Tibial artery (tissue), 4 donors: ENCODE results near the gene SOWAHA.

ENCODE experiments used
- DNase-seq, 2 donors: peaks; one replicate each; pipeline ENCODE4 v3.0.0-alpha.2; 2019
- H3K27ac ChIP-seq, 2 donors: fragments of 200-600 bp; sonication (generic) in 1 of 2; 1 replicate in 1 of 2; 2 replicates in 1 of 2; pipeline ENCODE4 v1.5.1; 2018 to 2019; ENCODE audit warnings: mild to moderate bottlenecking in 1 of 2
- H3K27me3 ChIP-seq, 2 donors: fragments of 200-600 bp; sonication (generic) in 1 of 2; one replicate each; pipeline versions ENCODE4 v1.5.1 to v1.6.0; 2016 to 2019
- H3K36me3 ChIP-seq, 3 donors: fragments of 200-600 bp; sonication (generic) in 2 of 3; one replicate each; pipeline ENCODE4 v1.5.1; 2016 to 2019; ENCODE audit warnings: mild to moderate bottlenecking in 2 of 3
- H3K4me1 ChIP-seq, 4 donors: fragments of 200-600 bp; sonication (generic) in 2 of 4; 1 replicate in 3 of 4; 2 replicates in 1 of 4; pipeline ENCODE4 v1.5.1; 2016 to 2019
- H3K4me3 ChIP-seq, 2 donors: fragments of 200-600 bp; sonication (generic) in 1 of 2; 1 replicate in 1 of 2; 2 replicates in 1 of 2; pipeline ENCODE4 v1.5.1; 2018 to 2019; ENCODE audit warnings: mild to moderate bottlenecking in 2 of 2
- H3K9me3 ChIP-seq, 3 donors: fragments of 200-600 bp; sonication (generic) in 1 of 3; one replicate each; pipeline ENCODE4 v1.5.1; 2016 to 2019
- CTCF ChIP-seq, 2 experiments: fragments of 200-600 bp in 1 of 2; fragments of 450-650 bp in 1 of 2; IDR thresholded peaks; one replicate each; pipeline ENCODE4 v1.5.1; 2017 to 2019; ENCODE audit warnings: antibody characterized with exemption in 2 of 2, mild to moderate bottlenecking in 1 of 2, moderate library complexity in 1 of 2
- intact Hi-C: fragments of 100-400 bp; cut with DNase I; formaldehyde crosslinking; loops from one replicate; pipeline ENCODE4 v1.15.0; 2023; ENCODE audit warnings: low total_unique reads

SOWAHA gene

GRCh38 chr5:132788990-132789886, 23.9 kb upstream of the SOWAHA start:
- intact Hi-C loops: no loop called here
- H3K36me3 ChIP-seq: no peaks in the 10 kb centered on the region
- H3K27me3 ChIP-seq: no peaks in the 10 kb centered on the region
- H3K4me1 ChIP-seq: peaks cover 0 to 4% (median 0%) of the 10 kb centered on the region in 4 donors
- no peak overlapping the region for H3K27ac ChIP-seq
- no peak overlapping the region for H3K4me3 ChIP-seq
- no peak for TF ChIP-seq CTCF (IDR thresholded peaks at IDR 0.05)
- H3K9me3 ChIP-seq: no peaks in the 10 kb centered on the region
- DNase-seq: no peak

GRCh38 chr5:132790201-132790865, 22.8 kb upstream of the SOWAHA start:
- no peak overlapping the region for H3K4me3 ChIP-seq
- no peak overlapping the region for H3K27ac ChIP-seq
- no peak for DNase-seq
- H3K9me3 ChIP-seq: no peaks in the 10 kb centered on the region
- no peaks in the 10 kb centered on the region for H3K36me3 ChIP-seq
- peaks cover 0 to 4% (median 0%) of the 10 kb centered on the region in 4 donors for H3K4me1 ChIP-seq
- TF ChIP-seq CTCF (IDR thresholded peaks at IDR 0.05): no peak
- intact Hi-C loops: no loop called here
- H3K27me3 ChIP-seq: no peaks in the 10 kb centered on the region

GRCh38 chr5:132791026-132791425, 22.1 kb upstream of the SOWAHA start:
- Histone ChIP-seq H3K4me1 (peaks cover 0 to 4% (median 0%) of the 10 kb centered on the region in 4 donors), H3K9me3 (no peaks in the 10 kb centered on the region), H3K27ac (no peak overlapping the region), H3K4me3 (no peak overlapping the region), H3K36me3 (no peaks in the 10 kb centered on the region), H3K27me3 (peaks cover 0 to 3% of the 10 kb centered on the region in 2 donors)
- DNase-seq: no peak
- TF ChIP-seq CTCF (IDR thresholded peaks at IDR 0.05): no peak
- intact Hi-C loops: no loop called here

- H3K27ac ChIP-seq: no peak overlapping the region
- intact Hi-C loops: no loop called here
Measured at GRCh38 chr5:132797651-132798050, 15.5 kb upstream of the SOWAHA start.

GRCh38 chr5:132799392-132799791, 13.7 kb upstream of the SOWAHA start:
- intact Hi-C loops: no loop called here
- peaks cover 0 to 12% of the 10 kb centered on the region in 2 donors for H3K27me3 ChIP-seq
- H3K36me3 ChIP-seq: no peaks in the 10 kb centered on the region
- H3K4me1 ChIP-seq: no peaks in the 10 kb centered on the region
- no peak overlapping the region for H3K27ac ChIP-seq
- H3K4me3 ChIP-seq: no peak overlapping the region
- no peak for TF ChIP-seq CTCF (IDR thresholded peaks at IDR 0.05)
- no peaks in the 10 kb centered on the region for H3K9me3 ChIP-seq
- DNase-seq: no peak

More at GRCh38 chr5:132797651-132798050, 15.5 kb upstream of the SOWAHA start:
- no peak for TF ChIP-seq CTCF (IDR thresholded peaks at IDR 0.05)
- Histone ChIP-seq H3K4me1 (no peaks in the 10 kb centered on the region), H3K4me3 (no peak overlapping the region), H3K36me3 (no peaks in the 10 kb centered on the region), H3K9me3 (no peaks in the 10 kb centered on the region), H3K27me3 (peaks cover 0 to 8% of the 10 kb centered on the region in 2 donors)
- DNase-seq: no peak
